Fibroblast of skin of left biceps (primary cell): Measurements from ENCODE around the gene INTU.

Experiments used
- DNase-seq, 2 experiments: peaks; one replicate each; pipeline ENCODE4 v3.0.0-alpha.2; 2013; ENCODE audit warnings: low read depth in 2 of 2

Gene INTU

DNA sequence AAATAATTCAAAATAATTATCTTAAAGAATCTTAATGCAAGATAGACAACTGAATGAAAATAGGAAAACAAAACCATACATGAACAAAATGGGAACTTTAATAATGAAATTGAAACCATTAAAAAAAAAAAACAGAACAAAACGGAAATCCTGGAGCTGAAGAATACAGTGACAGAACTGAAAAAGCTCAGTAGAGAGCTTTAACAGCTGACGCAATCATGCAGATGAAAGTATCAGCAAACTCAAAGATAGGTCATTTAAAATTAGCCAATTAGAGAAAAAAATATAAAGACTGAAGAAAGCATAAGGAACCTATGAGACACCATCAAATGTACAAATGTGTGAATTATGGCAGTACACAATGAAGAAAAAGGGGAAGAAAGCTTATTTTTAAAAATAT, 116.2 kb downstream of the INTU start:
- DNase-seq = no peak

DNA sequence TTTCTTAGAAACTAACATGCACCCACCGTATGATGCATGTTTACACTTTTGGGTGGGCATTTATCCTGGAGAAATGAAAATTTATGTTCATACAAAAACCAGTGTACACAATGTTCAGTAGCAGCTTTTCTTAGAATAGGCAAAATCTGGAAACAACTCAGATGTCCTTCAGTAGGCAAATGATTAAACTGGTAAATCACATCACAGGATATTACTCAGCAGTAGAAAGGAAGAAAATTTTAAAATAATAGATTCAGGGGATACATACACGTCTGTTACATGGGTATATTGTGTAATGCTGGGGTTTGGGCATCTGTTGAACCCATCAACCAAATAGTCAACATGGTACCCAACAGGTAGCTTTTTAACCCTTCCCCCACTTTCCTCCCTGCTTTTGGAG, 124.1 kb downstream of the INTU start:
- no peak for DNase-seq

DNA sequence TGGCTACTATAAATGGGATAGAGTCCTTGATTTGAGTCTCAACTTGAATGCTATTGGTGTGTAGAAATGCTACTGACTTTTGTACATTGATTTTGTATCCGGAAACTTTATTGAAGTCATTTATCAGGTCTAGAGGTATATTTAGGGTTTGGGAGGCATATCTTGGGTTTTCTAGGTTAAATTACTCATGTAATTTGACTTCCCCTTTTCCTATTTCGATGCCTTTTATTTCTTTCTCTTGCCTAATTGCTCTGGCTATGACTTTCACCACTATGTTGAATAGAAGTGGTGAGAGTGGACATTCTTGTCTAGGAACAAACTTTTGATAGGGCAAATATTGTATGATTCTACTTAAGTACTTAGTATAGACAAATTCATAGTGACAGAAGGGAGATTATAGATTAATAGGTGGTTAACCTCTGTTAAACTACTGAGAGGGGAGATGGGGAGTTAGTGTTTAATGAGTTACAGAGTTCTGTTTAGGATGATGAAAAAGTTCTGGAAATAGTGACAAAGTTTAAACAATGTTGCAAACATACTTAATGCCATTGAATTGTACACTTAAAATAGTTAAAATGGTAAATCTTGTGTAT, 126.6 kb downstream of the INTU start:
- DNase-seq = no peak

DNA sequence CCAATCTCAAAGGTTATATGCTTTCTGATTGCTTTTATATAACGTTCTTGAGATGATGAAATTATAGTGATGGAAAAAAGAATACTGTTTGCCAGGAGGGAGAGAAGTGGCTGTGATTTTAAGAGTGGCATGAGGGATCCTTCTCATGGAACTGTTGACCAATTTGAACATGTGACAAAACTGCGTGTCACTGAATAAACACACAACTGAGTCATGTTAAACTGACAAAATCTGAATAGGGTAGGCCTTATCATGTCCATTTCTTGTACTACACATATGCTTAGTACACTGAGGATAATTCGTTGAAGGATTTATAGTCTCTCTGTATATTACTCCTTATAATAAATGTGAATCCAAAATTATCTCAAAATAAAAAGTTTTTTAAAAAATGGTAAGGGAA, 127.1 kb downstream of the INTU start:
- no peak for DNase-seq

DNA sequence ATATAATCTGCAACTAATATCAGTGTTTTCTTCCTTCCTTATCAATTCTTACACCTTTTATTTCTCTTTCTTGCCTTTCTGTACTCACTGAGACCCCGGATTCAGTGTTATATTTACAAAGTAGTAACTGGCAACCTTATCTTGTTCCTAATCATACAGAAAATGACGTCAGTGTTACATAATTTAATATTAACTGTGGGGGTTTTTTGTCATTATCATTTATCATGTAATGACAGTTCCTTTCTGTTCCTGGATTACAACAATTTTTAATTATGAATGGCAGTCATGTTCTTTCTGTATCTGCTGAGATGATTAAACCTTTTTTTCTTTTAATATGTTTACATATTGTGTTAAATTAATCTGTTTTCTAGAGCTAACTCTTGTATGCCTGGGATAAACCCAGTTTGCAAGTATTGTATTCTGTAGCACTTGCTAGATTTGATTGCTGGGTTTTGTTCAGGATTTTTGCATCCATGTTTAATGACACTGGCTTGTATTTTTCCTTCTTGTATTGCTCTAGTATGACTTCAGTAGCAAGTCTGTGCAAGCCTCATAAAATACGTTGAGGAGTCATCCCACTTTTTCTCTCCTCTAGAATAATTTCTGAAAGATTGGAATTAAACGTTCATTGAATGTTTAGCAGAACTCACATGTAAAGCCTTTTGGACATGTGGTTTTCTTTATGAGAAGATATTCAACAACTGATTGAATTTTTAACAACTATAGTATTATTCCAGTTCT, 138.9 kb downstream of the INTU start:
- DNase-seq = no peak

DNA sequence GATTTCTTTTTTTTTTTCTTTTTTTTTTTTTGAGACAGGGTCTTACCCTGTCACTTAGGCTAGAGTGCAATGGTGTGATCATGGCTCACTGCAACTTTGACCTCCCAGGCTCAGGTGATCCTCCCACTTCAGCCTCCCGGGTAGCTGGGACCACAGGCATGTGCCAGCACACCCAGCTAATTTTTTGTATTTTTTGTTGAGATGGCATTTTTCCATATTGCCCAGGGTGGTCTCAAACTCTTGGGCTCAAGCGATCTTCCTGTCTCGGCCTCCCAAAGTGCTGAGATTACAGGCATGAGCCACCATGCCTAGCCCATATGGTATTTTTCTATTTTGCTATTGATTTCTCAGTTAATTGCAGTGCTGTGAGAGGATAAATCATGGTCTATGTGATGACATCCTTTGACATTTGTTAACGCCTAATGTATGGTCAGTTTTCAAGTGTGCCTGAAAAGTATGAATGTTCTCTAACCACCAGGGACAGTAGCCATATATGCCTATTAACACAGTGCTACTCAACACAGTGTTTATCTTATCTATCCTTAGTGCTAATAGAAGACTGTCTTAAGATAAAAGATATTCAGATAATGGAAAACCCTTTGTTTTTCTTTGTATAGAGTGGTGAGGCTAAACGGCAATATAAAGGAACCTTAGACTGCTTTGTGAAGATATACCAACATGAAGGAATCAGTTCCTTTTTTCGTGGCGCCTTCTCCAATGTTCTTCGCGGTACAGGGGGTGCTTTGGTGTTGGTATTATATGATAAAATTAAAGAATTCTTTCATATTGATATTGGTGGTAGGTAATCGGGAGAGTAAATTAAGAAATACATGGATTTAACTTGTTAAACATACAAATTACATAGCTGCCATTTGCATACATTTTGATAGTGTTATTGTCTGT, 140.3 kb downstream of the INTU start:
- no peak for DNase-seq

DNA sequence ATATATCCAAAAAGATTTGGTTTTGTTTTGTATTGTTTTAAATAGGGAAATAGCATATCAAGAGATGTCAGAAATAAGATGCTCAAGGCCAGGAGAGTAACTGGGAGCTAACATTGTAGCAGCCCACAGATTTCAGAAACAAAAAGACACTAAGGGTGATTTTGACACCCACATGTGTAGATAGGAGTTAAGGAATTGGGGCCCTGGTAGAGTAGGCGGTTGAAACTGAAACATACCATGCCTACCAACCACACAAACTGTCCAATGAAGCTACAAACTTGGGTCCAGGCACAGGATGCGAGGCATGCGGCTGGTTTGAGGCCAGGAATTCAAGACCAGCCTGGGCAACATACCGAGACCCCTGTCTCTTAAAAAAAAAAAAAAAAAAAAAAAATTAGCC, 143.1 kb downstream of the INTU start:
- no peak for DNase-seq
